Uterus (tissue), 4 donors: ENCODE data around the gene CD80. TPM values are rescaled to one million over a fixed set of nuclear protein-coding genes. Genes with fewer than 3 reads are reported as not detected.

Experiments
- DNase-seq, 2 donors: peaks; one replicate each; pipeline ENCODE4 v3.0.0-alpha.2; 2019 to 2020
- H3K27ac ChIP-seq, 2 donors: fragments of 200-600 bp; sonication (generic); 1 replicate in 1 of 2; 2 replicates in 1 of 2; pipeline ENCODE4 v1.5.1; 2016 to 2018
- H3K27me3 ChIP-seq, 2 donors: fragments of 200-600 bp; sonication (generic); one replicate each; pipeline ENCODE4 v1.5.1; 2018 to 2019; ENCODE audit warnings: control low read depth in 1 of 2
- H3K36me3 ChIP-seq, 2 donors: fragments of 200-600 bp; sonication (generic); one replicate each; pipeline ENCODE4 v1.5.1; 2019; ENCODE audit warnings: control low read depth in 1 of 2
- H3K4me1 ChIP-seq, 2 donors: fragments of 200-600 bp; sonication (generic); one replicate each; pipeline ENCODE4 v1.5.1; 2018 to 2019; ENCODE audit warnings: control low read depth in 1 of 2
- H3K4me3 ChIP-seq, 2 donors: fragments of 200-600 bp; sonication (generic); 1 replicate in 1 of 2; 2 replicates in 1 of 2; pipeline ENCODE4 v1.5.1; 2018 to 2019; ENCODE audit warnings: mild to moderate bottlenecking in 1 of 2
- H3K9me3 ChIP-seq, 2 donors: fragments of 200-600 bp; sonication (generic); one replicate each; pipeline ENCODE4 v1.5.1; 2019; ENCODE audit warnings: control low read depth in 1 of 2
- CTCF ChIP-seq, 4 experiments: fragments of 200-600 bp in 2 of 4; fragments of 450-650 bp in 2 of 4; sonication (generic) in 2 of 4; IDR thresholded peaks; one replicate each; pipeline ENCODE4 v1.5.1; 2016 to 2019; ENCODE audit warnings: antibody characterized with exemption in 4 of 4, mild to moderate bottlenecking in 2 of 4, moderate library complexity in 1 of 4
- POLR2A ChIP-seq, 2 donors: fragments of 450-650 bp; IDR thresholded peaks; one replicate each; pipeline ENCODE4 v1.6.1; 2016; ENCODE audit warnings: antibody characterized with exemption in 2 of 2, mild to moderate bottlenecking in 1 of 2, moderate library complexity in 1 of 2
- intact Hi-C: fragments of 100-400 bp; cut with DNase I; formaldehyde crosslinking; loops from one replicate; pipeline ENCODE4 v1.15.1; 2023; ENCODE audit warnings: low total_unique reads
- total RNA-seq, 4 donors: library from RNA; depleted of rRNA in 3 of 4; stranded (reverse); fragments of >200 nt in 3 of 4; gene quantifications; one replicate each; pipeline versions ENCODE4 v1.1.0 to v1.2.4, GENCODE V29; 2014 to 2023
- donor health status: DM: yes; HTN: yes; CAD: no.

CD80 gene
- total RNA-seq, 4 donors from 2014 or later = 0.14 to 2.9 (median 1.1) TPM; not detected in 1

DNA sequence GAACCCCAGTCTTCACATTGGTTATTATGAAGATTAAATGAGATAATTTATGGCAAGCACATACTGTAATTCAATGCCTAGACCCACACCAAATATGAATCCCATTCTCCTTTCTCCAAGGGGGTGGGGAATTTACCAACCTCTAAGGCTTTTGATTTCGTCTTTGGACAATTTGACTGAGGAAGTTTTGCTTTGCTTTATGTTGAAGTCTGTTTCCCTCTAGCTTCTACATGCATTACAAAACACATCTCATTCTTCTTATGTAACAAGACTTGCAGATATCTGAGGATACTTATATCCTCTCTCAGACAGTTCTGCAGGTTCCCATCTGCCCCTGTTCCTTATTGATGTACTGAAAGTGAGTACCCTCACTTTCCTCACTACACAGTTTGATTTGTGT is 12.2 kb downstream of the CD80 start:
- no peak overlapping the region for H3K4me3 ChIP-seq
- intact Hi-C loops = no loop called here
- DNase-seq = no peak

DNA sequence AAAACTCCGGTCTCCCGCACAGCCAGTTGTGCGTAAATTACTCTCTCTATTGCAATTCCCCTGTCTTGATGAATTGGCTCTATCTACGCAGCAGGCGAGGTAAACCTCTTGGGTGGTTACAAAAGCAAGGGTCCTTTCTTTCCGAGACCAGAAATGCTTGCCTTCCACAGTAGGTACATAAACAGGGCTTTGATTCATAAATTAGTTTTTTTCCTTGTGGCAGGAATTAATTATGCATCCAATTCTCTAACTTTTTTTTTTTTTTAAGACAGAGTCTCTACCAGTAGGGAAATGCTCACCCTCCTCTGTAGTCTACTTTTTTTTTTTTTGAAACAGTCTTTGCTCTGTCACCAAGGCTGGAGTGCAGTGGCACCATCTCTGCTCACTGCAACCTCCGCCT is 16.3 kb downstream of the CD80 start:
- no peak for TF ChIP-seq POLR2A (IDR thresholded peaks at IDR 0.05)
- TF ChIP-seq CTCF (IDR thresholded peaks at IDR 0.05) = no peak
- intact Hi-C loops = no loop called here

More for the DNA sequence above, 12.2 kb downstream of the CD80 start:
- Histone ChIP-seq H3K36me3 (no peaks in the 10 kb centered on the region), H3K4me1 (no peaks in the 10 kb centered on the region), H3K27me3 (no peaks in the 10 kb centered on the region), H3K9me3 (no peaks in the 10 kb centered on the region), H3K27ac (no peak overlapping the region)
- TF ChIP-seq CTCF (IDR thresholded peaks at IDR 0.05) (no peak), POLR2A (IDR thresholded peaks at IDR 0.05) (no peak)

GRCh38 chr3:119542168-119542767 is 17.1 kb downstream of the CD80 start:
- no peak for TF ChIP-seq POLR2A (IDR thresholded peaks at IDR 0.05)
- TF ChIP-seq CTCF (IDR thresholded peaks at IDR 0.05) = no peak
- intact Hi-C loops = no loop called here

More for the DNA sequence above, 16.3 kb downstream of the CD80 start:
- no peaks in the 10 kb centered on the region for H3K9me3 ChIP-seq
- no peak overlapping the region for H3K27ac ChIP-seq
- H3K36me3 ChIP-seq = no peaks in the 10 kb centered on the region
- no peaks in the 10 kb centered on the region for H3K4me1 ChIP-seq
- no peaks in the 10 kb centered on the region for H3K27me3 ChIP-seq
- DNase-seq = no peak
- no peak overlapping the region for H3K4me3 ChIP-seq

GRCh38 chr3:119541547-119541946 is 17.9 kb downstream of the CD80 start:
- no peak for DNase-seq
- TF ChIP-seq CTCF (IDR thresholded peaks at IDR 0.05) (no peak), POLR2A (IDR thresholded peaks at IDR 0.05) (no peak)
- Histone ChIP-seq H3K9me3 (no peaks in the 10 kb centered on the region), H3K4me3 (no peak overlapping the region), H3K27me3 (no peaks in the 10 kb centered on the region), H3K27ac (no peak overlapping the region), H3K4me1 (no peaks in the 10 kb centered on the region), H3K36me3 (no peaks in the 10 kb centered on the region)
- intact Hi-C loops = no loop called here

More at GRCh38 chr3:119542168-119542767, 17.1 kb downstream of the CD80 start:
- Histone ChIP-seq H3K27me3 (no peaks in the 10 kb centered on the region), H3K4me3 (no peak overlapping the region), H3K36me3 (no peaks in the 10 kb centered on the region), H3K9me3 (no peaks in the 10 kb centered on the region), H3K27ac (no peak overlapping the region), H3K4me1 (no peaks in the 10 kb centered on the region)
- no peak for DNase-seq

- no peak overlapping the region for H3K27ac ChIP-seq
- H3K27me3 ChIP-seq = no peaks in the 10 kb centered on the region
- intact Hi-C loops = no loop called here
- no peaks in the 10 kb centered on the region for H3K4me1 ChIP-seq
- no peak overlapping the region for H3K4me3 ChIP-seq
- DNase-seq = no peak
- H3K36me3 ChIP-seq = no peaks in the 10 kb centered on the region
- no peaks in the 10 kb centered on the region for H3K9me3 ChIP-seq
- TF ChIP-seq CTCF (IDR thresholded peaks at IDR 0.05) (no peak), POLR2A (IDR thresholded peaks at IDR 0.05) (no peak)
Observed at GRCh38 chr3:119538772-119539171, 20.6 kb downstream of the CD80 start.
